Caco-2 (cell line): Measurements from ENCODE around the gene PRRG4. TPM values are rescaled to one million over a fixed set of nuclear protein-coding genes. Genes with fewer than 3 reads are reported as not detected.

Experiments used
- BruUV-seq: library from RNA; stranded (reverse); fragments of 400-500 nt; replicated peaks from 2 replicates; lab custom pipeline; 2021; lab: Mats Ljungman, UMichigan
- CTCF ChIA-PET: fragments of 300-600 bp; sonication (Branson Sonifier 250); formaldehyde crosslinking; loops from one replicate; lab custom pipeline; 2022; ENCODE audit warnings: antibody characterized with exemption; lab: Charles Lee
- POLR2A ChIA-PET: fragments of 300-600 bp; sonication (Branson Sonifier 250); formaldehyde crosslinking; loops from one replicate; lab custom pipeline; 2022; ENCODE audit warnings: antibody characterized with exemption; lab: Charles Lee
- DNase-seq, 2 experiments: peaks; one replicate each; pipeline versions ENCODE4 v3.0.0 to v3.0.0-alpha.2; 2020 to 2022
- H3K27me3 ChIP-seq: replicated peaks from 2 replicates; pipeline ENCODE4 v1.6.0; 2011; ENCODE audit warnings: low read length; ENCODE audit not compliant: control insufficient read depth, insufficient read depth
- H3K36me3 ChIP-seq: 2 replicates; pipeline ENCODE4 v1.5.1; 2011; ENCODE audit warnings: low read length; ENCODE audit not compliant: control insufficient read depth, insufficient read depth
- H3K4me1 ChIP-seq: fragments of 250-450 bp; sonication (Bioruptor Pico); 2 replicates; pipeline ENCODE4 v1.5.1; 2020; ENCODE audit warnings: mild to moderate bottlenecking
- H3K4me3 ChIP-seq: 2 replicates; pipeline ENCODE4 v1.5.1; 2011; ENCODE audit warnings: low read depth, mild to moderate bottlenecking, control low read depth, low read length
- H3K9me3 ChIP-seq: fragments of 250-450 bp; sonication (Bioruptor Pico); 2 replicates; pipeline ENCODE4 v1.5.1; 2020; ENCODE audit warnings: mild to moderate bottlenecking, moderate library complexity
- H3K27ac Mint-ChIP-seq: one replicate; pipeline ENCODE4 v1.8.0; 2022; ENCODE audit warnings: mixed read lengths; ENCODE audit not compliant: unreplicated experiment
- H3K27me3 Mint-ChIP-seq: one replicate; pipeline ENCODE4 v1.8.0; 2022; ENCODE audit warnings: mixed read lengths; ENCODE audit not compliant: insufficient read depth, unreplicated experiment
- H3K36me3 Mint-ChIP-seq: one replicate; pipeline ENCODE4 v1.8.0; 2022; ENCODE audit warnings: mild to moderate bottlenecking, mixed read lengths; ENCODE audit not compliant: insufficient read depth, unreplicated experiment
- H3K4me1 Mint-ChIP-seq: one replicate; pipeline ENCODE4 v1.8.0; 2022; ENCODE audit warnings: low read depth, mixed read lengths; ENCODE audit not compliant: unreplicated experiment
- H3K4me3 Mint-ChIP-seq: one replicate; pipeline ENCODE4 v1.8.0; 2022; ENCODE audit warnings: mild to moderate bottlenecking, moderate library complexity, mixed read lengths; ENCODE audit not compliant: unreplicated experiment
- H3K9me3 Mint-ChIP-seq: one replicate; pipeline ENCODE4 v1.8.0; 2022; ENCODE audit warnings: mixed read lengths; ENCODE audit not compliant: unreplicated experiment
- intact Hi-C: fragments of 100-400 bp; cut with micrococcal nuclease; formaldehyde crosslinking; loops from one replicate; pipeline ENCODE4 v1.10.0; 2022; ENCODE audit not compliant: unreplicated experiment
- total RNA-seq: library from RNA; stranded (reverse); gene quantifications from 2 replicates; pipeline ENCODE4 v1.2.3, GENCODE V29; 2022
- TF ChIP-seq, protein P1 (sequence below), 2 experiments: fragments of 200-600 bp in 1 of 2; IDR thresholded peaks; 1 replicate in 1 of 2; 2 replicates in 1 of 2; pipeline versions ENCODE4 v1.5.1 to v1.8.0; 2011 to 2022; ENCODE audit warnings: antibody characterized with exemption in 1 of 2, control low read depth in 1 of 2, inconsistent platforms in 1 of 2, low read depth in 1 of 2, low read length in 1 of 2, mild to moderate bottlenecking in 1 of 2, moderate library complexity in 1 of 2; ENCODE audit not compliant: insufficient read depth in 1 of 2, severe bottlenecking in 1 of 2, unreplicated experiment in 1 of 2

Gene PRRG4
- total RNA-seq, 1 experiment from 2014 or later, result 6.9 TPM

DNA sequence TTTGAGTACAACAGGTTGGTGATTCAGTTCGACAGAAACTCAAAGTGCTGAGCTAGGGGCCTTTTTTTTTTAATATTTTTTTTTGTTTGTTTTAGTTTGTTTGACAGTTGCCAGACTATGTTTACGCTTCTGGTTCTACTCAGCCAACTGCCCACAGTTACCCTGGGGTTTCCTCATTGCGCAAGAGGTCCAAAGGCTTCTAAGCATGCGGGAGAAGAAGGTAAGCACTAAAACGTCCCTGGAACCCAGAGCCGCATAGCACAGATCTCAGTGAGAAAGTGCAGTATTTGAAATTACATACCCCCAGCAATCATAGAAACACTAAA, 649 bp downstream of the PRRG4 start:
- Mint-ChIP-seq H3K9me3 (no peaks in the 10 kb centered on the region), H3K27me3 (no peaks in the 10 kb centered on the region), H3K4me3 (peak overlapping the region; percentile 86), H3K4me1 (peaks cover 11% of the 10 kb centered on the region), H3K36me3 (no peaks in the 10 kb centered on the region), H3K27ac (peak overlapping the region; percentile 21)
- Histone ChIP-seq H3K27me3 (no peaks in the 10 kb centered on the region), H3K9me3 (no peaks in the 10 kb centered on the region), H3K4me3 (peak overlapping the region; percentile 98), H3K4me1 (peaks cover 5% of the 10 kb centered on the region), H3K36me3 (no peaks in the 10 kb centered on the region; the same call in none of the 2 replicates)
- DNase-seq, result peak; percentile 71
- CTCF ChIA-PET, result no interaction called here
- POLR2A ChIA-PET, result interaction anchor here (0.7 kb wide), 1 partner anchor 182 kb away, joined by 3 read pairs; no protein-coding TSS in a partner anchor
- TSS peak; percentile 67 for BruUV-seq
- intact Hi-C loops, result loop anchor here (1.0 to 10.0 kb wide), 2 partner anchors 8 to 1474 kb away; no protein-coding TSS in a partner anchor
- TF ChIP-seq, protein P1, sequence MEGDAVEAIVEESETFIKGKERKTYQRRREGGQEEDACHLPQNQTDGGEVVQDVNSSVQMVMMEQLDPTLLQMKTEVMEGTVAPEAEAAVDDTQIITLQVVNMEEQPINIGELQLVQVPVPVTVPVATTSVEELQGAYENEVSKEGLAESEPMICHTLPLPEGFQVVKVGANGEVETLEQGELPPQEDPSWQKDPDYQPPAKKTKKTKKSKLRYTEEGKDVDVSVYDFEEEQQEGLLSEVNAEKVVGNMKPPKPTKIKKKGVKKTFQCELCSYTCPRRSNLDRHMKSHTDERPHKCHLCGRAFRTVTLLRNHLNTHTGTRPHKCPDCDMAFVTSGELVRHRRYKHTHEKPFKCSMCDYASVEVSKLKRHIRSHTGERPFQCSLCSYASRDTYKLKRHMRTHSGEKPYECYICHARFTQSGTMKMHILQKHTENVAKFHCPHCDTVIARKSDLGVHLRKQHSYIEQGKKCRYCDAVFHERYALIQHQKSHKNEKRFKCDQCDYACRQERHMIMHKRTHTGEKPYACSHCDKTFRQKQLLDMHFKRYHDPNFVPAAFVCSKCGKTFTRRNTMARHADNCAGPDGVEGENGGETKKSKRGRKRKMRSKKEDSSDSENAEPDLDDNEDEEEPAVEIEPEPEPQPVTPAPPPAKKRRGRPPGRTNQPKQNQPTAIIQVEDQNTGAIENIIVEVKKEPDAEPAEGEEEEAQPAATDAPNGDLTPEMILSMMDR (IDR thresholded peaks at IDR 0.05; ENCODE audit: insufficient read depth in 1 of 2, low read depth in 1 of 2, low read length in 1 of 2, severe bottlenecking in 1 of 2, unreplicated experiment in 1 of 2), result no peak

DNA sequence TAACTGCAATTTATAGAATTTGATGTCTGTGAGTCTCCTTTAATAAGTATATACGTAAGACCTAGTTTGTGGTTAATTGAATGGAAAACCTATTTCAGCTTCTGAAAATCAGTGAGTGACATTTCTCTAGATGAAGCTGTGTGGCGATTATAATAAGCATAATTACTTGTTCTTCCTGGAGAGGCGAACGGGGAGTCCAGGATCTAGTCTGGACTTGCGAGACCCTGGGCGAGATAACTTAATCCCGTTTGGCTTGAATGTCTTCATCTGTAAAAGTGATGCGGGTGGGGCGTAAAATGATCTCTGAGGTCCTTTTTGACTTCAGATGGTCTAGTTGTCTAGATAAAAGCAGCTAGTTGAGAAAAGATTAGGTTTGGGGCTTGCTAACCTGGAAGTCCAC, 1.1 kb downstream of the PRRG4 start:
- no TSS peak for BruUV-seq

DNA sequence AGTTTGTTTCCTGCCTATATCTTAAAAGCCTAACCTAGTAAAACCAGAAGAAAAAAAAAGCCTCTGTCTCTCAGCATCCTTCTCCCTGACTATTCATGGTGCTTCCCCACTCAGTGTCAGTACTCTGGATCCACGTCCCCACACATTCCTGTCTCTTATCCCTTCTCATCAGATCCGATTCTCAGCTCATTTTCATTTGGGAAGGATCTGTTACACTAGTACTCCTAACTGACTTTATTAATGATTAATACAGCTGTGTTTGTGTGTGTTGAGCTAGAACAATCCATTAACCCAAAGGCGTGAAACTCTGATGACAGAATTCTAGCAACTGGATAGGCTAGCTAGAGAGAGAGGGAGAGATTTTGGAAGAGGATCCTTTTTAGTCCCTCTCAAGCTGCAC, 1.5 kb downstream of the PRRG4 start:
- no peak for DNase-seq

More for the DNA sequence above, 1.1 kb downstream of the PRRG4 start:
- intact Hi-C loops, result loop anchor here (1.0 to 10.0 kb wide), 2 partner anchors 8 to 1474 kb away; no protein-coding TSS in a partner anchor
- peaks cover 11% of the 10 kb centered on the region for H3K4me1 Mint-ChIP-seq
- H3K27ac Mint-ChIP-seq, result peak overlapping the region; percentile 21
- POLR2A ChIA-PET, result interaction anchor here (0.6 to 0.7 kb wide), 2 partner anchors 181 to 196 kb away, joined by 3 read pairs; no protein-coding TSS in a partner anchor
- no peaks in the 10 kb centered on the region for H3K27me3 Mint-ChIP-seq
- peak overlapping the region; percentile 98; the same call in 1 of the 2 replicates for H3K4me3 ChIP-seq
- CTCF ChIA-PET, result interaction anchor here (1.2 kb wide), 1 partner anchor 22 kb away, joined by 3 read pairs; no protein-coding TSS in a partner anchor
- no peaks in the 10 kb centered on the region for H3K27me3 ChIP-seq
- H3K4me3 Mint-ChIP-seq, result peak overlapping the region; percentile 86
- TF ChIP-seq, protein P1 (IDR thresholded peaks at IDR 0.05; ENCODE audit: insufficient read depth in 1 of 2, low read depth in 1 of 2, low read length in 1 of 2, severe bottlenecking in 1 of 2, unreplicated experiment in 1 of 2), result no peak
- H3K9me3 Mint-ChIP-seq, result no peaks in the 10 kb centered on the region
- no peaks in the 10 kb centered on the region for H3K9me3 ChIP-seq
- H3K36me3 ChIP-seq, result no peaks in the 10 kb centered on the region; the same call in none of the 2 replicates
- peaks cover 5% of the 10 kb centered on the region for H3K4me1 ChIP-seq
- no peak for DNase-seq
- H3K36me3 Mint-ChIP-seq, result no peaks in the 10 kb centered on the region

More for the DNA sequence above, 1.5 kb downstream of the PRRG4 start:
- Histone ChIP-seq H3K4me3 (no peak overlapping the region), H3K27me3 (no peaks in the 10 kb centered on the region), H3K4me1 (peaks cover 5% of the 10 kb centered on the region), H3K9me3 (no peaks in the 10 kb centered on the region), H3K36me3 (no peaks in the 10 kb centered on the region; the same call in none of the 2 replicates)
- Mint-ChIP-seq H3K4me3 (peak overlapping the region; percentile 86), H3K36me3 (no peaks in the 10 kb centered on the region), H3K4me1 (peaks cover 11% of the 10 kb centered on the region), H3K9me3 (no peaks in the 10 kb centered on the region), H3K27ac (no peak overlapping the region), H3K27me3 (no peaks in the 10 kb centered on the region)
- BruUV-seq, result no TSS peak
- intact Hi-C loops, result loop anchor here (10.0 kb wide), 1 partner anchor 1474 kb away; no protein-coding TSS in a partner anchor
- TF ChIP-seq, protein P1 (IDR thresholded peaks at IDR 0.05; ENCODE audit: insufficient read depth in 1 of 2, low read depth in 1 of 2, low read length in 1 of 2, severe bottlenecking in 1 of 2, unreplicated experiment in 1 of 2), result no peak
- CTCF ChIA-PET, result interaction anchor here (1.2 kb wide), 1 partner anchor 22 kb away, joined by 3 read pairs; no protein-coding TSS in a partner anchor
- POLR2A ChIA-PET, result interaction anchor here (0.6 kb wide), 1 partner anchor 196 kb away, joined by 3 read pairs; no protein-coding TSS in a partner anchor
